ENCODE results near the gene SNAP25. TPM values are rescaled to one million over a fixed set of nuclear protein-coding genes. Genes with fewer than 3 reads are reported as not detected.

SNAP25 gene
- total and polyA plus RNA-seq, 9 of the 15 experiments (the other 6 are each of a cell fraction or from before 2014, with no cell fraction given) = 0.07 TPM; not detected in 8

DNA sequence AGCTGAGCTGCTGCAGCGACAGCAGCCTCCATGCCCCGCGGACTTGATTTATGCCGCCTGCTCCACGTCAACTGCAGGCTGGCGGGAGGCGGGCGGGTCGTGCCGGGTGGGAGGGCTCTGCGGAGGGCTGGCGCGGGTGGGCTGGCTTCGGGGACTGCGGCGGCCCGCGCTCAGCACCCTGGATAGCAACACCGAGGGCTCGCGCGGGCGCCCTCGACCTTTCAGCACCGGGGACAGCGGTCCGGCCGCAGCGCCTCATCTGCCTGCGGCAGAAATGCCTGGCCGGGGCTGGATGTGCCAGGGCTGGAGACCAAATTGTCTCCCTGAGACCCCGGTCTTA is 792 bp downstream of the SNAP25 start (continued):
- TF ChIP-seq MAZ (CRISPR knock-in tag; conservative IDR thresholded peaks at IDR 0.05 in 1 of 2, IDR thresholded peaks at IDR 0.05 in 1 of 2) = peak in 1 of 2 experiments; percentile 98; a peak in 2 of 4 replicates
- TF ChIP-seq POLR2B (IDR thresholded peaks at IDR 0.05; ENCODE audit: low read depth, partially characterized antibody) = no peak
- no peak for TF ChIP-seq ZSCAN32 (CRISPR knock-in tag; IDR thresholded peaks at IDR 0.05)
- no peak for TF ChIP-seq FUS (optimal IDR thresholded peaks at IDR 0.05; ENCODE audit: low read depth, low read length)
- TF ChIP-seq CREBBP (IDR thresholded peaks at IDR 0.05; ENCODE audit: low read depth, low read length) = no peak
- peak in 1 of 2 experiments; percentile 95; a peak in 2 of 4 replicates for TF ChIP-seq SRF (CRISPR knock-in tag; IDR thresholded peaks at IDR 0.05)
- peak in 1 of 2 experiments; percentile 57; a peak in 1 of 4 replicates for TF ChIP-seq HDAC1 (IDR thresholded peaks at IDR 0.05)
- TF ChIP-seq LEF1 (IDR thresholded peaks at IDR 0.05) = no peak
- TF ChIP-seq MAX (CRISPR knock-in tag; IDR thresholded peaks at IDR 0.05) = peak; percentile 17; the same call in 1 of the 2 replicates
- TF ChIP-seq NCOA2 (IDR thresholded peaks at IDR 0.05; ENCODE audit: partially characterized antibody in 2 of 2) = no peak
- TF ChIP-seq IRF1 (CRISPR knock-in tag; IDR thresholded peaks at IDR 0.05; ENCODE audit: borderline replicate concordance) = peak; percentile 85; the same call in 1 of the 2 replicates
- TF ChIP-seq ZNF76 (CRISPR knock-in tag; IDR thresholded peaks at IDR 0.05; ENCODE audit: borderline replicate concordance) = no peak
- TF ChIP-seq ZFP36 (IDR thresholded peaks at IDR 0.05; ENCODE audit: low read depth, low read length, partially characterized antibody) = no peak
- no peak for TF ChIP-seq POLR3G (IDR thresholded peaks at IDR 0.05; ENCODE audit: extremely low read depth, insufficient read length, insufficient replicate concordance)
- TF ChIP-seq, protein P1, sequence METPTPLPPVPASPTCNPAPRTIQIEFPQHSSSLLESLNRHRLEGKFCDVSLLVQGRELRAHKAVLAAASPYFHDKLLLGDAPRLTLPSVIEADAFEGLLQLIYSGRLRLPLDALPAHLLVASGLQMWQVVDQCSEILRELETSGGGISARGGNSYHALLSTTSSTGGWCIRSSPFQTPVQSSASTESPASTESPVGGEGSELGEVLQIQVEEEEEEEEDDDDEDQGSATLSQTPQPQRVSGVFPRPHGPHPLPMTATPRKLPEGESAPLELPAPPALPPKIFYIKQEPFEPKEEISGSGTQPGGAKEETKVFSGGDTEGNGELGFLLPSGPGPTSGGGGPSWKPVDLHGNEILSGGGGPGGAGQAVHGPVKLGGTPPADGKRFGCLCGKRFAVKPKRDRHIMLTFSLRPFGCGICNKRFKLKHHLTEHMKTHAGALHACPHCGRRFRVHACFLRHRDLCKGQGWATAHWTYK (CRISPR knock-in tag; IDR thresholded peaks at IDR 0.05) = peak; percentile 49; the same call in 1 of the 2 replicates
- TF ChIP-seq POLR2G (IDR thresholded peaks at IDR 0.05; ENCODE audit: low read depth, low read length) = no peak
- TF ChIP-seq, protein P2, sequence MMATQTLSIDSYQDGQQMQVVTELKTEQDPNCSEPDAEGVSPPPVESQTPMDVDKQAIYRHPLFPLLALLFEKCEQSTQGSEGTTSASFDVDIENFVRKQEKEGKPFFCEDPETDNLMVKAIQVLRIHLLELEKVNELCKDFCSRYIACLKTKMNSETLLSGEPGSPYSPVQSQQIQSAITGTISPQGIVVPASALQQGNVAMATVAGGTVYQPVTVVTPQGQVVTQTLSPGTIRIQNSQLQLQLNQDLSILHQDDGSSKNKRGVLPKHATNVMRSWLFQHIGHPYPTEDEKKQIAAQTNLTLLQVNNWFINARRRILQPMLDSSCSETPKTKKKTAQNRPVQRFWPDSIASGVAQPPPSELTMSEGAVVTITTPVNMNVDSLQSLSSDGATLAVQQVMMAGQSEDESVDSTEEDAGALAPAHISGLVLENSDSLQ (IDR thresholded peaks at IDR 0.05) = no peak
- TF ChIP-seq RBFOX2 (IDR thresholded peaks at IDR 0.05; ENCODE audit: low read depth, low read length) = no peak
- TF ChIP-seq TFAP4 (CRISPR knock-in tag; IDR thresholded peaks at IDR 0.05; ENCODE audit: borderline replicate concordance) = peak; percentile 84
